LNCaP clone FGC (cell line): ENCODE measurements around the gene MSRB1.

Source experiments
- DNase-seq: peaks from one replicate; pipeline ENCODE4 v3.0.0-alpha.2; 2011; ENCODE audit warnings: low read depth
- H3K4me3 ChIP-seq: 2 replicates; pipeline ENCODE4 v1.5.1; 2011; ENCODE audit warnings: mild to moderate bottlenecking, low read depth, low read length, control low read depth
- CTCF ChIP-seq: IDR thresholded peaks from 2 replicates; pipeline ENCODE4 v1.5.1; 2012; ENCODE audit warnings: mild to moderate bottlenecking; ENCODE audit not compliant: control insufficient read depth, insufficient read depth; ENCODE audit errors: extremely low read depth

Gene MSRB1

DNA sequence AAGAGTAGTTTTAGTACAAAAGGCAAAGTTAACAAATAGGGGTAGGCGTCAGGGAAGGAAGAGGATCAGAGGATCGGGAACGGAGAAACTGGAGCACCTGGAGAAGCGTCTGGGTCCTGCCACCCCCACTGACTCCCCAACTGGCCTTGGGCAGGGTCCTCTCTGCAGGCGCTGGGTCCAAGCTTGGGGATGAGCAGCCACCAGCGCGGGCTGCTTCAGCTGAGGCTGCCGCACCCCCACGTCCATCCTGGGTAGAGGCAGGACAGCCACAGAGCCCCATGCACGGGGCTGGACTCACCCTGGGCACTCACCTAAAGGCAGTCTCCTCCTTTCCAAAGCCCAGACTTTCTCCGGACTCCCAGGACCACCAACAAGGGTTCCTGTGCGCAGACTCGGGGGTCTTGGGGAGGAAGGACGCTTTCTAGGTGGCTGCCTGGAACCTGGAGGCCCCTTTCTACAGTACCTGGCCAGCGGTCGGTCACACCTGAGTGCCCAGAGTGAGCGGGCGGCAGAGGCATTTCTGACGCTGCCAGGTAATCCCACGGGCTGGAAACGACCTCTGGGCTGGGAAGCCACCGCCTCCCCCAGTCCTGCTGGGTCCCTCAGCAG lies 25.8 kb downstream of the MSRB1 start:
- DNase-seq: no peak
- TF ChIP-seq CTCF: no peak
- no peak overlapping the region for H3K4me3 ChIP-seq

DNA sequence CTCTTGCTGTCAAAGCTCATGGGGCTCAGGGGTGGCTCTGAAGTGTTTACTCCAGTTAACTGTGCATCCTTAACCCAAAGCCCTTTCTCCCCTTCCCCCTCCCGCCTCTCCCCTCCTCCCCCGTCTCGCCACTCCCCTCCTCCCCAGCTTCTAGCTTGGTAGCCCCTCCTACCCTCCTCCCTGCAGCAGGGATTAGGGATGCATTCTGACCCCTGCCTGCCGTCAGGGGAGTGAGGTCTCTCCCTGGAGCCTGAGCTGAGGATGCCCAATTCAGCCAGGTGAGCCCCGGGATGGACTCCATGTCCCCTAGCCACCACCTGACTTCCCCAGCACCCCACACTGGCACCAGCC lies 26.4 kb downstream of the MSRB1 start:
- no peak for TF ChIP-seq CTCF
- DNase-seq: no peak
- H3K4me3 ChIP-seq: no peak overlapping the region

- no peak for DNase-seq
- no peak for TF ChIP-seq CTCF
- H3K4me3 ChIP-seq: no peak overlapping the region
These were observed 27.0 kb downstream of the MSRB1 start for GRCh38 chr16:1915732-1916639.

DNA sequence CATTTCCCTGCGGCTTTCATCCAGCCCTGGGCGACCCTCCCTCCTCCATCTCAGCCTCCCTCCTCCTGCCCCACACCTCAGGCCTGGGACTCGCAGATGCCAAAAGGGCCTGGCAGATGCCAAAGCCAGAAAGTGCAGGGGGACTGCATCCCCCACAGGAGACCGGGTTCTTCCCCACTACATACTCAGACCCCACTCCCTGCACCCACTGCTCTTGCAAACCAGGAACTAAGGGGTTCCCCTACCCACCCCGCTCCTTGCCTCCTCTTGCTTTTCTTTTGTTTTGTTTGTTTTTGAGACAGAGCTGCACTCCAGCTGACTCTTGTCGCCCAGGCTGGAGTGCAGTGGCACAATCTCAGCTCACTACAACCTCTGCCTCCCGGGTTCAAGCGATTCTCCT lies 28.0 kb downstream of the MSRB1 start:
- DNase-seq: no peak
- no peak overlapping the region for H3K4me3 ChIP-seq
- TF ChIP-seq CTCF: no peak

- no peak for TF ChIP-seq CTCF
- DNase-seq: no peak
- no peak overlapping the region for H3K4me3 ChIP-seq
These were observed 28.9 kb downstream of the MSRB1 start for GRCh38 chr16:1914084-1914608.

- H3K4me3 ChIP-seq: no peak overlapping the region
- TF ChIP-seq CTCF: no peak
- no peak for DNase-seq
These were observed 29.5 kb downstream of the MSRB1 start for GRCh38 chr16:1913327-1914083.
